ENCODE results near the gene STRAP.

The STRAP gene

GRCh38 chr12:15839041-15839440, 43.1 kb upstream of the STRAP start:
- no peaks in the 10 kb centered on the region for H3K9me2 ChIP-seq (replicated peaks; ENCODE audit: insufficient read depth, low read length)
- no peaks in the 10 kb centered on the region for H4K20me1 ChIP-seq (ENCODE audit: low read depth, low read length)
- no peak overlapping the region for H3K27ac ChIP-seq (ENCODE audit: low read depth, low read length)
- H3K9ac ChIP-seq (ENCODE audit: low read length): no peak overlapping the region
- H3K4me3 ChIP-seq (ENCODE audit: insufficient read depth, low read length, poor library complexity, severe bottlenecking): no peak overlapping the region
- no peak overlapping the region for H2AFZ ChIP-seq (ENCODE audit: low read depth, low read length, severe bottlenecking)
- H3K36me3 ChIP-seq (ENCODE audit: low read length): no peaks in the 10 kb centered on the region
- no peaks in the 10 kb centered on the region for H3K9me3 ChIP-seq (ENCODE audit: insufficient read depth, low read length)
- H3K27me3 ChIP-seq (ENCODE audit: low read length): no peaks in the 10 kb centered on the region
- H3F3A ChIP-seq (ENCODE audit: insufficient read depth): no peaks in the 10 kb centered on the region
- no peaks in the 10 kb centered on the region for H3K79me2 ChIP-seq (ENCODE audit: insufficient read depth, low read length)
- H3K4me2 ChIP-seq (ENCODE audit: low read depth, low read length, poor library complexity, severe bottlenecking): no peak overlapping the region
- TF ChIP-seq, protein P1, sequence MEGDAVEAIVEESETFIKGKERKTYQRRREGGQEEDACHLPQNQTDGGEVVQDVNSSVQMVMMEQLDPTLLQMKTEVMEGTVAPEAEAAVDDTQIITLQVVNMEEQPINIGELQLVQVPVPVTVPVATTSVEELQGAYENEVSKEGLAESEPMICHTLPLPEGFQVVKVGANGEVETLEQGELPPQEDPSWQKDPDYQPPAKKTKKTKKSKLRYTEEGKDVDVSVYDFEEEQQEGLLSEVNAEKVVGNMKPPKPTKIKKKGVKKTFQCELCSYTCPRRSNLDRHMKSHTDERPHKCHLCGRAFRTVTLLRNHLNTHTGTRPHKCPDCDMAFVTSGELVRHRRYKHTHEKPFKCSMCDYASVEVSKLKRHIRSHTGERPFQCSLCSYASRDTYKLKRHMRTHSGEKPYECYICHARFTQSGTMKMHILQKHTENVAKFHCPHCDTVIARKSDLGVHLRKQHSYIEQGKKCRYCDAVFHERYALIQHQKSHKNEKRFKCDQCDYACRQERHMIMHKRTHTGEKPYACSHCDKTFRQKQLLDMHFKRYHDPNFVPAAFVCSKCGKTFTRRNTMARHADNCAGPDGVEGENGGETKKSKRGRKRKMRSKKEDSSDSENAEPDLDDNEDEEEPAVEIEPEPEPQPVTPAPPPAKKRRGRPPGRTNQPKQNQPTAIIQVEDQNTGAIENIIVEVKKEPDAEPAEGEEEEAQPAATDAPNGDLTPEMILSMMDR (IDR thresholded peaks at IDR 0.05; ENCODE audit: insufficient read depth, low read length, poor library complexity, severe bottlenecking): no peak
- TF ChIP-seq EZH2phosphoT487 (conservative IDR thresholded peaks at IDR 0.05; ENCODE audit: low read length): no peak

GRCh38 chr12:15839682-15840081, 42.5 kb upstream of the STRAP start:
- TF ChIP-seq EZH2phosphoT487 (conservative IDR thresholded peaks at IDR 0.05; ENCODE audit: low read length): no peak
- TF ChIP-seq, protein P1 (IDR thresholded peaks at IDR 0.05; ENCODE audit: insufficient read depth, low read length, poor library complexity, severe bottlenecking): no peak
- Histone ChIP-seq H3K9me3 (ENCODE audit: insufficient read depth, low read length) (no peaks in the 10 kb centered on the region), H3K27ac (ENCODE audit: low read depth, low read length) (no peak overlapping the region), H3K36me3 (ENCODE audit: low read length) (no peaks in the 10 kb centered on the region), H3K4me3 (ENCODE audit: insufficient read depth, low read length, poor library complexity, severe bottlenecking) (no peak overlapping the region), H3K9me2 (replicated peaks; ENCODE audit: insufficient read depth, low read length) (no peaks in the 10 kb centered on the region), H2AFZ (ENCODE audit: low read depth, low read length, severe bottlenecking) (no peak overlapping the region), H3K27me3 (ENCODE audit: low read length) (no peaks in the 10 kb centered on the region), H3F3A (ENCODE audit: insufficient read depth) (no peaks in the 10 kb centered on the region), H3K79me2 (ENCODE audit: insufficient read depth, low read length) (no peaks in the 10 kb centered on the region), H3K9ac (ENCODE audit: low read length) (no peak overlapping the region), H3K4me2 (ENCODE audit: low read depth, low read length, poor library complexity, severe bottlenecking) (no peak overlapping the region), H4K20me1 (ENCODE audit: low read depth, low read length) (no peaks in the 10 kb centered on the region)

DNA sequence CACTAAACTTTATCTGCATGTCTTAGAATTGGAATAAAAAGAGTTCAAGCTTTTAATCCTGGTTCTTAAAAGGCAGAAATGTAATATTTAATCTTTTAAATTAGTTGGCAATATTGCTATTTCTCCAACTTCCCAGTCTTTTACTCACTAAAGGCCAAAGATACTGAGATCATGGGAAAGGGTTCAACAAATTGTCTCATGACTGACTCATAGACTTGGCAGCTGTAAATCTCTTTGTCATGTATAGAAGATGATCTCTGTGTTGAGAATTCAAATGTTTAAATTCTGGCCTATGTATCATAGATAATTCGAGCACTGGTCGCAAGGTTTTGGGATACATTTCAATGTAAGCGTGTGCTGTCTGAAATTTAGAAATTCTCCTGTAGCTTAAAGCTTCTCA, 40.1 kb upstream of the STRAP start:
- Histone ChIP-seq H3K79me2 (ENCODE audit: insufficient read depth, low read length) (no peaks in the 10 kb centered on the region), H3K27me3 (ENCODE audit: low read length) (no peaks in the 10 kb centered on the region), H3K9me3 (ENCODE audit: insufficient read depth, low read length) (no peaks in the 10 kb centered on the region), H3K4me2 (ENCODE audit: low read depth, low read length, poor library complexity, severe bottlenecking) (no peak overlapping the region), H3K9me2 (replicated peaks; ENCODE audit: insufficient read depth, low read length) (no peaks in the 10 kb centered on the region), H3K9ac (ENCODE audit: low read length) (no peak overlapping the region), H3K36me3 (ENCODE audit: low read length) (no peaks in the 10 kb centered on the region), H2AFZ (ENCODE audit: low read depth, low read length, severe bottlenecking) (no peak overlapping the region), H4K20me1 (ENCODE audit: low read depth, low read length) (no peaks in the 10 kb centered on the region), H3K27ac (ENCODE audit: low read depth, low read length) (no peak overlapping the region), H3K4me3 (ENCODE audit: insufficient read depth, low read length, poor library complexity, severe bottlenecking) (no peak overlapping the region), H3F3A (ENCODE audit: insufficient read depth) (no peaks in the 10 kb centered on the region)
- TF ChIP-seq, protein P1 (IDR thresholded peaks at IDR 0.05; ENCODE audit: insufficient read depth, low read length, poor library complexity, severe bottlenecking): no peak
- no peak for TF ChIP-seq EZH2phosphoT487 (conservative IDR thresholded peaks at IDR 0.05; ENCODE audit: low read length)
